HCT116 (cell line): Measurements from ENCODE around the gene VSTM2B. TPM values are rescaled to one million over a fixed set of nuclear protein-coding genes. Genes with fewer than 3 reads are reported as not detected.
"Not testable (repeated sequence)": the region's sequence is repeated elsewhere in the genome, so short reads cannot be mapped to it uniquely, and the experiment has no call there.

Source experiments
- ATAC-seq: fragments of 200-7000 bp; cut with Tn5 transposase; 2 replicates; pipeline ENCODE4 v1.9.1; 2020; ENCODE audit warnings: mild to moderate bottlenecking, moderate library complexity
- BruUV-seq: library from RNA; stranded (reverse); fragments of 400-500 nt; replicated peaks from 2 replicates; lab custom pipeline; 2021; lab: Mats Ljungman, UMichigan
- CTCF ChIA-PET: fragments of 300-600 bp; sonication (Branson Sonifier 250); formaldehyde crosslinking; loops from one replicate; lab custom pipeline; 2021; ENCODE audit warnings: antibody characterized with exemption; lab: Charles Lee
- POLR2A ChIA-PET: fragments of 300-600, 350-600 bp; sonication (Branson Sonifier 250); formaldehyde crosslinking; loops from one replicate; lab custom pipeline; 2021; ENCODE audit warnings: antibody characterized with exemption; lab: Charles Lee
- RAD21 ChIA-PET, 2 experiments: fragments of 300-600 bp; sonication (Branson Sonifier 250); formaldehyde crosslinking; loops; one replicate each; lab custom pipeline; 2023; ENCODE audit warnings: low total read pairs in 2 of 2; ENCODE audit not compliant: uncharacterized antibody in 2 of 2, unreplicated experiment in 2 of 2, low non-redundant PET in 1 of 2; lab: Charles Lee
- DNase-seq: peaks from one replicate; pipeline ENCODE4 v3.0.0-alpha.2; 2010; ENCODE audit warnings: low read depth, low spot score
- H2AFZ ChIP-seq: fragments of 200-600 bp; shearing (Covaris generic), sonication (generic); 2 replicates; pipeline ENCODE4 v1.6.1; 2017; ENCODE audit warnings: low read depth, mixed run types, mixed read lengths, antibody characterized with exemption, low read length; ENCODE audit not compliant: poor library complexity, severe bottlenecking
- H3K27ac ChIP-seq: 2 replicates; pipeline ENCODE4 v1.5.1; 2012; ENCODE audit warnings: low read depth, low read length
- H3K27me3 ChIP-seq: fragments of 200-600 bp; sonication (generic); 2 replicates; pipeline ENCODE4 v1.6.1; 2016; ENCODE audit warnings: mixed run types, low read length, mixed read lengths; ENCODE audit not compliant: insufficient read depth
- H3K36me3 ChIP-seq, 2 experiments: fragments of 200-500 bp in 1 of 2; fragments of 200-600 bp in 1 of 2; sonication (Bioruptor generic) in 1 of 2; sonication (generic) in 1 of 2; 2 replicates each; pipeline versions ENCODE4 v1.5.1 to v1.6.1; 2014 to 2016; ENCODE audit warnings: low read length in 2 of 2, inconsistent platforms in 1 of 2, mixed read lengths in 1 of 2, mixed run types in 1 of 2; ENCODE audit not compliant: insufficient read depth in 2 of 2, control insufficient read depth in 1 of 2
- H3K4me1 ChIP-seq, 2 experiments: fragments of 200-600 bp in 1 of 2; sonication (generic) in 1 of 2; 2 replicates each; pipeline versions ENCODE4 v1.5.1 to v1.6.1; 2012 to 2017; ENCODE audit warnings: low read length in 2 of 2, inconsistent platforms in 1 of 2, mild to moderate bottlenecking in 1 of 2, mixed read lengths in 1 of 2, mixed run types in 1 of 2, moderate library complexity in 1 of 2; ENCODE audit not compliant: insufficient read depth in 2 of 2, control insufficient read depth in 1 of 2
- H3K4me2 ChIP-seq: fragments of 200-600 bp; sonication (generic); 2 replicates; pipeline ENCODE4 v1.6.1; 2017; ENCODE audit warnings: mixed run types, low read length, mixed read lengths
- H3K4me3 ChIP-seq, 2 experiments: fragments of 200-600 bp in 1 of 2; sonication (generic) in 1 of 2; replicated peaks in 1 of 2; 2 replicates each; pipeline ENCODE4 v1.5.1; 2011 to 2016; ENCODE audit warnings: low read length in 2 of 2, control low read depth in 1 of 2, low read depth in 1 of 2, mild to moderate bottlenecking in 1 of 2, mixed read lengths in 1 of 2, mixed run types in 1 of 2
- H3K79me2 ChIP-seq: fragments of 200-600 bp; sonication (generic); 2 replicates; pipeline ENCODE4 v1.6.1; 2017; ENCODE audit warnings: mild to moderate bottlenecking, mixed run types, low read length, moderate library complexity, mixed read lengths; ENCODE audit not compliant: insufficient read depth
- H3K9ac ChIP-seq: fragments of 200-600 bp; sonication (generic); 2 replicates; pipeline ENCODE4 v1.6.1; 2016; ENCODE audit warnings: low read length, mixed read lengths
- H3K9me2 ChIP-seq: fragments of 200-600 bp; sonication (generic), shearing (Covaris generic); 2 replicates; pipeline ENCODE4 v1.6.1; 2017; ENCODE audit warnings: mixed run types, mild to moderate bottlenecking, moderate library complexity; ENCODE audit not compliant: insufficient read depth
- H3K9me3 ChIP-seq, 2 experiments: fragments of 200-500 bp in 1 of 2; fragments of 200-600 bp in 1 of 2; sonication (Bioruptor generic) in 1 of 2; sonication (generic) in 1 of 2; 2 replicates each; pipeline ENCODE4 v1.6.1; 2014 to 2017; ENCODE audit warnings: low read length in 2 of 2, mixed read lengths in 2 of 2, inconsistent platforms in 1 of 2, low read depth in 1 of 2, mild to moderate bottlenecking in 1 of 2, mixed run types in 1 of 2, moderate library complexity in 1 of 2; ENCODE audit not compliant: control insufficient read depth in 1 of 2, insufficient read depth in 1 of 2
- H4K20me1 ChIP-seq: fragments of 200-600 bp; sonication (generic), shearing (Covaris generic); 2 replicates; pipeline ENCODE4 v1.6.1; 2017; ENCODE audit warnings: mixed run types, mild to moderate bottlenecking, moderate library complexity; ENCODE audit not compliant: insufficient read depth
- ATF3 ChIP-seq: IDR thresholded peaks from 2 replicates; pipeline ENCODE4 v1.6.1; 2012
- CBX3 ChIP-seq: IDR thresholded peaks from 2 replicates; pipeline ENCODE4 v1.6.1; 2012; ENCODE audit warnings: low read depth
- CEBPB ChIP-seq: IDR thresholded peaks from 2 replicates; pipeline ENCODE4 v1.6.1; 2012; ENCODE audit warnings: low read depth
- CTCF ChIP-seq, 3 experiments: fragments of 200-600 bp in 1 of 3; sonication (generic) in 1 of 3; IDR thresholded peaks in 2 of 3; conservative IDR thresholded peaks in 1 of 3; 2 replicates each; pipeline ENCODE4 v1.5.1; 2012 to 2017; ENCODE audit warnings: low read depth in 2 of 3, low read length in 2 of 3, antibody characterized with exemption in 1 of 3, borderline replicate concordance in 1 of 3, control low read depth in 1 of 3, mild to moderate bottlenecking in 1 of 3, mixed read lengths in 1 of 3, mixed run types in 1 of 3, moderate library complexity in 1 of 3; ENCODE audit not compliant: insufficient read depth in 1 of 3
- EGR1 ChIP-seq: IDR thresholded peaks from 2 replicates; pipeline ENCODE4 v1.6.1; 2012; ENCODE audit warnings: low read depth
- ELF1 ChIP-seq: IDR thresholded peaks from 2 replicates; pipeline ENCODE4 v1.6.1; 2012; ENCODE audit warnings: low read depth, borderline replicate concordance
- EZH2phosphoT487 ChIP-seq: fragments of 200-600 bp; IDR thresholded peaks from 2 replicates; pipeline ENCODE4 v1.6.1; 2018; ENCODE audit warnings: antibody characterized with exemption, borderline replicate concordance
- JUND ChIP-seq: IDR thresholded peaks from 2 replicates; pipeline ENCODE4 v1.6.1; 2012
- MAX ChIP-seq: IDR thresholded peaks from 2 replicates; pipeline ENCODE4 v1.6.1; 2012
- POLR2A ChIP-seq: IDR thresholded peaks from 2 replicates; pipeline ENCODE4 v1.7.0; 2011; ENCODE audit warnings: borderline replicate concordance; ENCODE audit not compliant: insufficient read depth, insufficient read length; ENCODE audit errors: extremely low read depth
- POLR2AphosphoS5 ChIP-seq: IDR thresholded peaks from 2 replicates; pipeline ENCODE4 v1.6.1; 2011; ENCODE audit warnings: mild to moderate bottlenecking, low read depth, low read length, moderate library complexity
- REST ChIP-seq: IDR thresholded peaks from 2 replicates; pipeline ENCODE4 v1.6.1; 2012; ENCODE audit warnings: low read depth
- SIN3A ChIP-seq: IDR thresholded peaks from 2 replicates; pipeline ENCODE4 v1.6.1; 2012; ENCODE audit warnings: low read depth
- SP1 ChIP-seq: IDR thresholded peaks from 2 replicates; pipeline ENCODE4 v1.6.1; 2012; ENCODE audit warnings: low read depth
- SRF ChIP-seq: IDR thresholded peaks from 2 replicates; pipeline ENCODE4 v1.6.1; 2012; ENCODE audit warnings: low read depth
- TCF7L2 ChIP-seq: IDR thresholded peaks from 2 replicates; pipeline ENCODE4 v1.7.0; 2011; ENCODE audit warnings: borderline replicate concordance, inconsistent platforms; ENCODE audit not compliant: insufficient read depth, insufficient read length; ENCODE audit errors: extremely low read depth
- YY1 ChIP-seq: IDR thresholded peaks from 2 replicates; pipeline ENCODE4 v1.6.1; 2011; ENCODE audit warnings: low read length, low read depth, moderate library complexity, mild to moderate bottlenecking; ENCODE audit not compliant: insufficient replicate concordance; ENCODE audit errors: extremely low read depth
- ZFX ChIP-seq: fragments of 450-650 bp; IDR thresholded peaks from 2 replicates; pipeline ENCODE4 v1.6.1; 2017
- ZNF274 ChIP-seq: fragments of 200-500 bp; sonication (Bioruptor generic); IDR thresholded peaks from 2 replicates; pipeline ENCODE4 v1.6.1; 2014; ENCODE audit warnings: mild to moderate bottlenecking, low read depth, low read length, inconsistent platforms
- intact Hi-C: fragments of 100-400 bp; cut with micrococcal nuclease; formaldehyde crosslinking; loops from 2 replicates; pipeline ENCODE4 v1.10.0; 2022
- total RNA-seq: library from RNA; stranded (reverse); gene quantifications from one replicate; pipeline ENCODE4 v1.2.1, GENCODE V29; 2021; ENCODE audit not compliant: unreplicated experiment

The VSTM2B gene
- total RNA-seq, 1 experiment from 2014 or later = not detected

- no peak for TF ChIP-seq JUND
- no peak for TF ChIP-seq REST
- TF ChIP-seq CEBPB = no peak
- TF ChIP-seq TCF7L2 = no peak
- TF ChIP-seq ZNF274 = no peak
- no peak for TF ChIP-seq ATF3
- TF ChIP-seq EZH2phosphoT487 = no peak
- no peak for TF ChIP-seq CTCF (IDR thresholded peaks at IDR 0.05 in 2 of 3, conservative IDR thresholded peaks at IDR 0.05 in 1 of 3; ENCODE audit: borderline replicate concordance in 1 of 3, insufficient read depth in 1 of 3, low read depth in 2 of 3, low read length in 2 of 3)
- no peak for TF ChIP-seq CBX3
- no peak for TF ChIP-seq SP1
- TF ChIP-seq ZFX = no peak
- no peak for TF ChIP-seq ELF1
- TF ChIP-seq SIN3A = no peak
- no peak for TF ChIP-seq EGR1
- no peak for TF ChIP-seq YY1
- TF ChIP-seq POLR2A = no peak
- TF ChIP-seq POLR2AphosphoS5 = no peak
- TF ChIP-seq SRF = no peak
- no peak for TF ChIP-seq MAX
Measured at GRCh38 chr19:29554149-29554548, 28.4 kb downstream of the VSTM2B start.

GRCh38 chr19:29559110-29559509 is 33.3 kb downstream of the VSTM2B start:
- POLR2A ChIA-PET, H3K4me2 ChIP-seq, DNase-seq: not testable (repeated sequence)

More at GRCh38 chr19:29554149-29554548, 28.4 kb downstream of the VSTM2B start:
- H4K20me1 ChIP-seq = no peaks in the 10 kb centered on the region
- RAD21 ChIA-PET = no interaction called here
- no peaks in the 10 kb centered on the region for H3K9me3 ChIP-seq
- H3K27me3 ChIP-seq = peaks cover 13% of the 10 kb centered on the region; the same call in 1 of the 2 replicates
- intact Hi-C loops = no loop called here
- H3K4me2 ChIP-seq = no peak overlapping the region
- H3K79me2 ChIP-seq = no peaks in the 10 kb centered on the region
- no peaks in the 10 kb centered on the region for H3K9me2 ChIP-seq
- BruUV-seq = no TSS peak
- CTCF ChIA-PET = no interaction called here
- POLR2A ChIA-PET = no interaction called here
- H3K27ac ChIP-seq = no peak overlapping the region
- ATAC-seq (no peak), DNase-seq (no peak)
- no peak overlapping the region for H3K9ac ChIP-seq
- no peak overlapping the region for H3K4me3 ChIP-seq
- no peaks in the 10 kb centered on the region for H3K36me3 ChIP-seq
- no peaks in the 10 kb centered on the region for H3K4me1 ChIP-seq
- H2AFZ ChIP-seq = no peak overlapping the region

More at GRCh38 chr19:29559110-29559509, 33.3 kb downstream of the VSTM2B start:
- H3K4me1 ChIP-seq, ATAC-seq, H3K36me3 ChIP-seq, H2AFZ ChIP-seq, intact Hi-C loops, RAD21 ChIA-PET, H3K9ac ChIP-seq, H3K9me2 ChIP-seq, H3K9me3 ChIP-seq, H3K79me2 ChIP-seq, BruUV-seq, H4K20me1 ChIP-seq, H3K27ac ChIP-seq, H3K4me3 ChIP-seq, CTCF ChIA-PET: not testable (repeated sequence)
- H3K27me3 ChIP-seq = peaks cover 24% of the 10 kb centered on the region
